A673 (cell line): Measurements from ENCODE around the gene DAB1. TPM values are rescaled to one million over a fixed set of nuclear protein-coding genes. Genes with fewer than 3 reads are reported as not detected.
"Not testable (repeated sequence)": the region's sequence is repeated elsewhere in the genome, so short reads cannot be mapped to it uniquely, and the experiment has no call there.

Experiments used
- BruUV-seq: library from RNA; stranded (reverse); fragments of 400-500 nt; replicated peaks from 2 replicates; lab custom pipeline; 2021; lab: Mats Ljungman, UMichigan
- CTCF ChIA-PET: fragments of 300-600 bp; sonication (Branson Sonifier 250); formaldehyde crosslinking; loops from one replicate; lab custom pipeline; 2022; ENCODE audit warnings: antibody characterized with exemption; lab: Charles Lee
- POLR2A ChIA-PET: fragments of 300-600 bp; sonication (Branson Sonifier 250); formaldehyde crosslinking; loops from one replicate; lab custom pipeline; 2022; ENCODE audit warnings: antibody characterized with exemption; ENCODE audit not compliant: low non-redundant PET; lab: Charles Lee
- DNase-seq: peaks from one replicate; pipeline ENCODE4 v3.0.0-alpha.2; 2015; ENCODE audit warnings: low spot score
- H3K27ac ChIP-seq: fragments of 200-600 bp; sonication (generic); 2 replicates; pipeline ENCODE4 v1.5.1; 2016; ENCODE audit warnings: mixed run types, low read depth, mild to moderate bottlenecking, mixed read lengths, antibody characterized with exemption, low read length; ENCODE audit not compliant: poor library complexity, severe bottlenecking
- H3K27me3 ChIP-seq: fragments of 200-600 bp; sonication (generic); replicated peaks from 2 replicates; pipeline ENCODE4 v1.6.1; 2017; ENCODE audit warnings: mixed run types, low read depth, mild to moderate bottlenecking, mixed read lengths, antibody characterized with exemption, low read length; ENCODE audit not compliant: insufficient read depth, poor library complexity
- H3K36me3 ChIP-seq: fragments of 200-600 bp; sonication (generic); 2 replicates; pipeline ENCODE4 v1.6.1; 2016; ENCODE audit warnings: mixed run types, mild to moderate bottlenecking, mixed read lengths, antibody characterized with exemption, low read length; ENCODE audit not compliant: insufficient read depth, poor library complexity, severe bottlenecking
- H3K4me1 ChIP-seq: fragments of 200-600 bp; sonication (generic); 2 replicates; pipeline ENCODE4 v1.6.1; 2017; ENCODE audit warnings: mixed run types, mild to moderate bottlenecking, mixed read lengths, antibody characterized with exemption, low read length; ENCODE audit not compliant: insufficient read depth, poor library complexity, severe bottlenecking
- H3K4me3 ChIP-seq: fragments of 200-600 bp; sonication (generic); 2 replicates; pipeline ENCODE4 v1.5.1; 2016; ENCODE audit warnings: low read depth, mixed run types, mild to moderate bottlenecking, mixed read lengths, low read length; ENCODE audit not compliant: poor library complexity, severe bottlenecking
- H3K9me3 ChIP-seq: fragments of 200-600 bp; sonication (generic); 2 replicates; pipeline ENCODE4 v1.6.1; 2016; ENCODE audit warnings: mixed run types, low read depth, mild to moderate bottlenecking, mixed read lengths, antibody characterized with exemption, low read length; ENCODE audit not compliant: poor library complexity, severe bottlenecking
- CTCF ChIP-seq: fragments of 300-800, 200-600 bp; sonication (generic); conservative IDR thresholded peaks from 2 replicates; pipeline ENCODE4 v1.5.1; 2017; ENCODE audit warnings: low read depth, mild to moderate bottlenecking, antibody characterized with exemption, low read length, moderate library complexity, mixed read lengths
- EZH2 ChIP-seq: fragments of 200-600 bp; sonication (generic); IDR thresholded peaks from 2 replicates; pipeline ENCODE4 v1.6.1; 2017; ENCODE audit warnings: borderline replicate concordance, low read depth, mild to moderate bottlenecking, mixed read lengths, antibody characterized with exemption, low read length; ENCODE audit not compliant: poor library complexity, severe bottlenecking
- intact Hi-C: fragments of 100-400 bp; cut with micrococcal nuclease; formaldehyde crosslinking; loops from one replicate; pipeline ENCODE4 v1.10.0; 2022; ENCODE audit not compliant: unreplicated experiment
- total RNA-seq: library from RNA; stranded (reverse); gene quantifications from 2 replicates; pipeline ENCODE4 v1.2.3, GENCODE V29; 2021

DAB1 gene
- total RNA-seq, 1 experiment from 2014 or later = 112 TPM

- Histone ChIP-seq H3K9me3 (no peaks in the 10 kb centered on the region), H3K36me3 (no peaks in the 10 kb centered on the region), H3K27me3 (no peaks in the 10 kb centered on the region), H3K27ac (no peak overlapping the region), H3K4me1 (no peaks in the 10 kb centered on the region), H3K4me3 (no peak overlapping the region)
- TF ChIP-seq EZH2 = no peak
- no peak for TF ChIP-seq CTCF
- no TSS peak for BruUV-seq
- POLR2A ChIA-PET = no interaction called here
- CTCF ChIA-PET = no interaction called here
- DNase-seq = no peak
- intact Hi-C loops = no loop called here
Measured at GRCh38 chr1:57088653-57089052, 335.2 kb downstream of the DAB1 start.

GRCh38 chr1:57087660-57088059 is 336.2 kb downstream of the DAB1 start:
- H3K9me3 ChIP-seq, H3K36me3 ChIP-seq, BruUV-seq, DNase-seq, H3K27ac ChIP-seq, CTCF ChIA-PET, POLR2A ChIA-PET, H3K4me1 ChIP-seq, H3K27me3 ChIP-seq, intact Hi-C loops, H3K4me3 ChIP-seq: not testable (repeated sequence)

GRCh38 chr1:57086154-57086553 is 337.7 kb downstream of the DAB1 start:
- Histone ChIP-seq H3K4me1 (no peaks in the 10 kb centered on the region), H3K27ac (no peak overlapping the region), H3K9me3 (no peaks in the 10 kb centered on the region), H3K4me3 (no peak overlapping the region), H3K27me3 (no peaks in the 10 kb centered on the region), H3K36me3 (no peaks in the 10 kb centered on the region)
- BruUV-seq = no TSS peak
- intact Hi-C loops = no loop called here
- POLR2A ChIA-PET = no interaction called here
- CTCF ChIA-PET = no interaction called here
- no peak for TF ChIP-seq CTCF
- no peak for TF ChIP-seq EZH2
- no peak for DNase-seq

- CTCF ChIA-PET = no interaction called here
- no TSS peak for BruUV-seq
Measured at GRCh38 chr1:57084701-57085100, 339.2 kb downstream of the DAB1 start.

More at GRCh38 chr1:57084701-57085100, 339.2 kb downstream of the DAB1 start:
- Histone ChIP-seq H3K27me3 (no peaks in the 10 kb centered on the region), H3K36me3 (no peaks in the 10 kb centered on the region), H3K4me3 (no peak overlapping the region), H3K4me1 (no peaks in the 10 kb centered on the region), H3K27ac (no peak overlapping the region), H3K9me3 (no peaks in the 10 kb centered on the region)
- POLR2A ChIA-PET = no interaction called here
- TF ChIP-seq CTCF (no peak), EZH2 (no peak)
- no peak for DNase-seq
- intact Hi-C loops = no loop called here
